Endothelial cell of umbilical vein (primary cell): Measurements from ENCODE around the gene SPDYE4.

ENCODE experiments used
- EZH2 ChIP-seq: IDR thresholded peaks from 2 replicates; pipeline ENCODE4 v1.6.1; 2012; ENCODE audit warnings: borderline replicate concordance, low read depth, mild to moderate bottlenecking, moderate library complexity, low read length, inconsistent platforms; ENCODE audit not compliant: severe bottlenecking
- FOS ChIP-seq: IDR thresholded peaks from 2 replicates; pipeline ENCODE4 v1.6.1; 2011; ENCODE audit warnings: mild to moderate bottlenecking, low read length, moderate library complexity, borderline replicate concordance; ENCODE audit not compliant: insufficient read depth
- JUN ChIP-seq: IDR thresholded peaks from 2 replicates; pipeline ENCODE4 v1.6.1; 2011; ENCODE audit warnings: borderline replicate concordance, low read depth; ENCODE audit not compliant: insufficient read length, insufficient read depth
- MYC ChIP-seq: IDR thresholded peaks from one replicate; pipeline ENCODE4 v1.6.1; 2011; ENCODE audit warnings: mild to moderate bottlenecking, low read depth, low read length
- POLR2A ChIP-seq: IDR thresholded peaks from 2 replicates; pipeline ENCODE4 v1.6.1; 2012; ENCODE audit warnings: low read depth, mild to moderate bottlenecking, control low read depth, low read length
- POLR2AphosphoS5 ChIP-seq: IDR thresholded peaks from 2 replicates; pipeline ENCODE4 v1.6.1; 2012; ENCODE audit warnings: low read depth, mild to moderate bottlenecking, control low read depth, low read length, moderate library complexity; ENCODE audit not compliant: insufficient read depth
- TF ChIP-seq, protein P1 (sequence below): IDR thresholded peaks from 2 replicates; pipeline ENCODE4 v1.6.1; 2011; ENCODE audit not compliant: insufficient read depth, insufficient read length
- TF ChIP-seq, protein P2 (sequence below), 2 donors: IDR thresholded peaks; 1 replicate in 1 of 2; 2 replicates in 1 of 2; pipeline ENCODE4 v1.5.1; 2011; ENCODE audit warnings: low read length in 2 of 2, mild to moderate bottlenecking in 2 of 2, moderate library complexity in 2 of 2, control low read depth in 1 of 2, inconsistent platforms in 1 of 2, low read depth in 1 of 2; ENCODE audit not compliant: insufficient read depth in 1 of 2; ENCODE audit errors: extremely low read depth in 1 of 2

DNA sequence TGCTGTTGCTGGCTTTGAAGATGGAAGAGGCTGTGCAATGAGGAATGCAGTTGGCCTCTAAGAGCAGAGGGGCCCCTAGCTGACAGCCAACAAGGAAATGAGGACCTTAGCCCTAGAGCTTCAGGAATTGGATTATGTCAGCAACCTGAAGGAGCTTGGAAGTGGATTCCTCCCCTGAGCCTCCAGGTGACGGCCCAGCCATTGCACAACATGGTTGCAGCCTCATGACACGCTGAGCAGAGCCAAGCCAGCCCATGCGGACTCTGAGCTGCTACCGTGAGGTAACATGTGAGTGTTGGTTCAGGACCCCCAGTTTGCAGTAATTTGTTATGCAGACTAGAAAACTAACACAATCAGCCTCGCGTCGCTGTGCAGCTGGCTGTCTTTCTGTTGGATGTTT is 33.9 kb downstream of the SPDYE4 start:
- TF ChIP-seq, protein P1, sequence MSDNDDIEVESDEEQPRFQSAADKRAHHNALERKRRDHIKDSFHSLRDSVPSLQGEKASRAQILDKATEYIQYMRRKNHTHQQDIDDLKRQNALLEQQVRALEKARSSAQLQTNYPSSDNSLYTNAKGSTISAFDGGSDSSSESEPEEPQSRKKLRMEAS, result no peak
- TF ChIP-seq, protein P2, sequence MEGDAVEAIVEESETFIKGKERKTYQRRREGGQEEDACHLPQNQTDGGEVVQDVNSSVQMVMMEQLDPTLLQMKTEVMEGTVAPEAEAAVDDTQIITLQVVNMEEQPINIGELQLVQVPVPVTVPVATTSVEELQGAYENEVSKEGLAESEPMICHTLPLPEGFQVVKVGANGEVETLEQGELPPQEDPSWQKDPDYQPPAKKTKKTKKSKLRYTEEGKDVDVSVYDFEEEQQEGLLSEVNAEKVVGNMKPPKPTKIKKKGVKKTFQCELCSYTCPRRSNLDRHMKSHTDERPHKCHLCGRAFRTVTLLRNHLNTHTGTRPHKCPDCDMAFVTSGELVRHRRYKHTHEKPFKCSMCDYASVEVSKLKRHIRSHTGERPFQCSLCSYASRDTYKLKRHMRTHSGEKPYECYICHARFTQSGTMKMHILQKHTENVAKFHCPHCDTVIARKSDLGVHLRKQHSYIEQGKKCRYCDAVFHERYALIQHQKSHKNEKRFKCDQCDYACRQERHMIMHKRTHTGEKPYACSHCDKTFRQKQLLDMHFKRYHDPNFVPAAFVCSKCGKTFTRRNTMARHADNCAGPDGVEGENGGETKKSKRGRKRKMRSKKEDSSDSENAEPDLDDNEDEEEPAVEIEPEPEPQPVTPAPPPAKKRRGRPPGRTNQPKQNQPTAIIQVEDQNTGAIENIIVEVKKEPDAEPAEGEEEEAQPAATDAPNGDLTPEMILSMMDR (IDR thresholded peaks at IDR 0.05; ENCODE audit: extremely low read depth in 1 of 2, insufficient read depth in 1 of 2, low read depth in 1 of 2, low read length in 2 of 2), result no peak
- TF ChIP-seq EZH2 (no peak), POLR2A (no peak), POLR2AphosphoS5 (no peak), FOS (no peak), MYC (no peak), JUN (no peak)
